ENCODE measurements around the gene PECR. TPM values are rescaled to one million over a fixed set of nuclear protein-coding genes. Genes with fewer than 3 reads are reported as not detected.
A peak's percentile ranks its signal among the peaks of the same experiment; 100 is the strongest.

PECR gene
- total and polyA plus RNA-seq, 2 of the 13 experiments (the other 11 are each of a cell fraction or from before 2014, with no cell fraction given), result 151 to 153 TPM

- TF ChIP-seq TRAFD1 (CRISPR knock-in tag; IDR thresholded peaks at IDR 0.05; ENCODE audit: borderline replicate concordance), result no peak
- TF ChIP-seq ZBTB33 (CRISPR knock-in tag; IDR thresholded peaks at IDR 0.05), result no peak
- TF ChIP-seq IRF9 (CRISPR knock-in tag; IDR thresholded peaks at IDR 0.05; ENCODE audit: borderline replicate concordance), result no peak
- no peak for TF ChIP-seq ZFX (CRISPR knock-in tag; IDR thresholded peaks at IDR 0.05; ENCODE audit: low read depth)
- TF ChIP-seq HOXA9 (CRISPR knock-in tag; IDR thresholded peaks at IDR 0.05; ENCODE audit: borderline replicate concordance), result no peak
- TF ChIP-seq ZNF512 (CRISPR knock-in tag; IDR thresholded peaks at IDR 0.05), result no peak
- TF ChIP-seq ZIK1 (CRISPR knock-in tag; IDR thresholded peaks at IDR 0.05; ENCODE audit: borderline replicate concordance, low read depth), result no peak
- 0 out of 2 replicates have a peak, but pooled peaks have one; percentile 19 for TF ChIP-seq IKZF5 (CRISPR knock-in tag; IDR thresholded peaks at IDR 0.05)
- no peak for TF ChIP-seq ZNF569 (CRISPR knock-in tag; IDR thresholded peaks at IDR 0.05; ENCODE audit: borderline replicate concordance)
- TF ChIP-seq SUZ12 (IDR thresholded peaks at IDR 0.05; ENCODE audit: low read depth, low read length), result no peak
- peak; percentile 60; the same call in 1 of the 2 replicates for TF ChIP-seq TCF7L2 (IDR thresholded peaks at IDR 0.05; ENCODE audit: low read depth, low read length)
- TF ChIP-seq NFE2L1 (CRISPR knock-in tag; IDR thresholded peaks at IDR 0.05; ENCODE audit: borderline replicate concordance), result no peak
- TF ChIP-seq ARNT (IDR thresholded peaks at IDR 0.05), result no peak
- no peak for TF ChIP-seq MAFK (conservative IDR thresholded peaks at IDR 0.05 in 1 of 2, IDR thresholded peaks at IDR 0.05 in 1 of 2; ENCODE audit: low read length in 2 of 2)
- TF ChIP-seq NR2C2 (CRISPR knock-in tag; IDR thresholded peaks at IDR 0.05; ENCODE audit: borderline replicate concordance), result peak; percentile 12; the same call in 1 of the 2 replicates
- no peak for TF ChIP-seq ZNF10 (CRISPR knock-in tag; IDR thresholded peaks at IDR 0.05; ENCODE audit: borderline replicate concordance, low read depth)
- TF ChIP-seq GABPA (IDR thresholded peaks at IDR 0.05; ENCODE audit: low read depth, low read length), result no peak
- no peak for TF ChIP-seq GABPA (CRISPR knock-in tag; IDR thresholded peaks at IDR 0.05; ENCODE audit: low read depth)
- no peak for TF ChIP-seq ZBTB1 (CRISPR knock-in tag; IDR thresholded peaks at IDR 0.05; ENCODE audit: borderline replicate concordance)
- no peak for TF ChIP-seq IKZF4 (CRISPR knock-in tag; IDR thresholded peaks at IDR 0.05; ENCODE audit: borderline replicate concordance, low read depth, not compliant biosample characterization)
- TF ChIP-seq DNMT3B (CRISPR knock-in tag; conservative IDR thresholded peaks at IDR 0.05), result 0 out of 2 replicates have a peak, but pooled peaks have one; percentile 47
- peak; percentile 74 for TF ChIP-seq ZNF652 (CRISPR knock-in tag; IDR thresholded peaks at IDR 0.05; ENCODE audit: borderline replicate concordance, low read depth)
Observed at GRCh38 chr2:216012133-216012829, 69.3 kb downstream of the PECR start (continued).
